Measurements from ENCODE around the gene METTL23.
A peak's percentile ranks its signal among the peaks of the same experiment; 100 is the strongest.

Gene METTL23, protein sequence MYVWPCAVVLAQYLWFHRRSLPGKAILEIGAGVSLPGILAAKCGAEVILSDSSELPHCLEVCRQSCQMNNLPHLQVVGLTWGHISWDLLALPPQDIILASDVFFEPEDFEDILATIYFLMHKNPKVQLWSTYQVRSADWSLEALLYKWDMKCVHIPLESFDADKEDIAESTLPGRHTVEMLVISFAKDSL

GRCh38 chr17:76726776-76727718, at the start of gene METTL23:
Gene METTL23 (plus strand): TSS chr17:76726839. CDS start chr17:76729711, 2,872 bp downstream.
- DNase-seq = peak; percentile 58

DNA sequence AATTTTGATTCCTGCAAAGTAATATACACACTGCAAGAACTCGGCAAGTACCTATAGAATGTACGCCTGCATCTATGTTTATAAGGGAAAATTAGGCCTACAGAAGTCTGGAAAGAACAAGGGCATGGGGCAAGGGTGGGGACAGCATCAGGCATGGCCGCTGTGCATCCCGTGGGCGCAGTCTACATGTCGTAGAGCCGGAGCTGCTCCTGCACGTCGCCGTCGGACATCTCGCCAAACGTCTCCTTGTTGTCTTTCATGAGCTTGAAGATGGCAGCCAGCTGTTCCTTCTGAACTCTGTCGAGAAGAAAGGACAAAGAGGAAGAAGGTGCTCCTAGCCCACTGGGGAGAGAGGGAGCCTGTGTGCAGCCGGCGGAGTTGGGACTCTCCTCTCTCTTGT, 49.2 kb upstream of the METTL23 start:
- no peak for DNase-seq

- DNase-seq = no peak
Measured at GRCh38 chr17:76678330-76678729, 48.3 kb upstream of the METTL23 start.

DNA sequence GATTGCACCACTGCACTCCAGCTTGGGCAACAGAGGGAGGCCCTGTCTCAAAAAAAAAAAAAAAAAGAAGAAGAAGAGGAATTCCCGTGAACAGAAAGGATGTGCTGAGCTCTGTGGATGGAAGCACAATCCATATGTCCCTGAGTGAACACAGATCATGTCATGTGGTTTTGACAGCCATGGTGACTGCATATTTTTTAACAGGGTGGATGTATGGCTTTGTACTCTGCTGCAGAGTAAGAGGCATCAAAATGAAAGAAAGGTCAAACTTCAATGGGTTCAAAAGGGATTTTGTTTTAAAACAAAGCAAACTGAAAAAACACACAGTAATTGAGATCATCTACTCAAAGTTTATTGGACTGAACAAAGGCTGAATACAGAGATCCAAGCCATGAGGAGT, 47.4 kb upstream of the METTL23 start:
- no peak for DNase-seq

GRCh38 chr17:76681222-76682137, 45.2 kb upstream of the METTL23 start:
- peak; percentile 72 for DNase-seq

DNA sequence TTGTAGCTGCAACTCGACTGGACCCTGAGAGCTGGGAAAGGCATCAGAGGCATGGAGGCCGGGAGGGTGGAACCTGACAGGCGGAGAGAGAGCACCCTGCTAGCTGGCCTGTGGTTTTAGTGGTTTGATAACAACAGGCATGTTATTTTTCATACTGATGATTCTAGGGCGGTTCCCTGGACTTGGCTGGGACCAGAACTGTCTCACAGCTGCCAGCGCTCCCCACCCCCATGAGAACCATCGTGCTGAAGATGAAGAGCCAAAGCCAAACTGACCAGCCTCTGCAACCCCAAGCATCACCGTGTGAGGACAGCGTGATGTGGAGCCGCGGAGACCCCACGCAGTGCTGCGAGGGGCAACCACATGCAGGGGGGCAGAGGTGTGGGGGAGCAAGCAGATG, 44.3 kb upstream of the METTL23 start:
- DNase-seq = no peak

- no peak for DNase-seq
Measured at GRCh38 chr17:76683011-76683755, 43.5 kb upstream of the METTL23 start.

DNA sequence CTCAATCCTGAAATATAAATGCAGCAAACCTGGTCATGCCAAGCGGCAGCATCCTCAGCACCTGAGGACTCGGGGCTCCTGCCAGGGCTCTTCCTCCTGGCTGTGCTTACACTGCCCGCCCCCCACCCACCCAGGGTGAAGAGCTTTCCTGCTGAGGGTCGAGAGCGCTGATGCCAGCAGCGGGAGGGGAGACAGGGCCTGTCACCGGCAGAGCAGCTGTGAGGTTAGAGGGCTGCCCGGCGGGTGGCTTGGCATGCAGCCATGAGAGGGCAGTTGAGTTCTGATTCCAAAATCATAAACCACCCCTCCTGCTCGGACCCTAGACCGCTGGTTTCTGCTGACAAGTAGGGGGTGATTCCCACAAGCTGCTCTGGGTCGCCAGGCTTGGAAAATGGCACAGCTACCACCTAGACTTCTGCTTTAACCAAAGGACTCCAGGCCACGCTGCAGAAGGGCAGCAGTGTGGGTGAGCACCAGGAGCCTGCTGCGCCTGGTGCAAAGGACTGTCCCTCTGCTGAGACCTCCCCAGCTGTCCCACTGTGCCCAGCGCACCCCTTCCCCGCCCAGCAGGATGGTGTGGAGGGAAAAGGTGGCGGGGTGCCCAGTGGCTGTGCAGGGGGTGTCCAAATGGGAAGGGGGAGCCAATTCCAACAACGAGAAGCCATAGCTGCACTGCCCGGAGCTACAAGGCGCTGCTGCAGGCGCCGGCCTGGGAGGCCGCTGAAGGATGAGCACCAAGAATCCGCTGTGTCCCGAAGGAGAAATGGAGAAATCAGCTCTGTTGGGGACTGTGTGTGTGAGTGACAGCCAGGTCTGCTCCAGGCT, 42.5 kb upstream of the METTL23 start:
- no peak for DNase-seq

DNA sequence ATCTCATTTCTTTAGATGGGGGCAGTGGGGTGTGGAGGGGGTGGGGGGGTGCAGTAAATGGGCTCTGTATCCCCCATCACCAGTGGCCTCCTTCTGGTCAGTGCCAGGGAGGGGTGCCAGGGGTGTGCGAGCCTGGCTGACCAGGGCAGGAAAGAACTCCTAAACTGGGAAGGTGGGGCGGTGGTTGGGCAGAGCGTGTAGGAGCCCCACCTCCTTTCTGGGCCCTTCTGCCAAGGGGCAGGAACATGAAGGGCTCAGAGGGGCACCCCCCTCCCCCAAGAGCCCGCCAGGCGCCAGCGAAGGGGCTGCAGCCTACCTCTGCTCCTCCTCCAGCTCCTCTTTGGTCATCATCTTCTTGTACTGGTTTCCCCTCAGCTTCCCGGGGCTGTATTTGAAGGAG, 41.9 kb upstream of the METTL23 start:
- DNase-seq = no peak

DNA sequence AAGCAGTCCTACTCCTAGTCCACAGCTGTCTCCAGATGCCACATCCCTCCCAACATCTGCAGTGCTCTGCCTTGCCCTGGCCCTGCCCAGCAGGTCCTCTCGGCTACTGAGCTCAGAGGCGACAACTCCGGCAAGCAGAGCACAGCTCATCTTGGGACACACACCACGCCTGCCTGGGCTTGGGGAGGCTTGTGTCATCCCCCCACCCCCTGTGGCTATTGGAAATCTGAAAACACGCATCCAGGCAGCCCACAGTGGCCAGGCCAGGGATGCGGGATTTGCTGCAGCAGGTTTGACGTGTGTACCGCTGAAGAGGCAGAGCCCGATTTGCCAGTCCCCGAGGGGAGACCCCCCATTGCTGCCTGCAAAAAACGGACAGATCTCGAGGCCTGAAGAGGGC, 41.3 kb upstream of the METTL23 start:
- no peak for DNase-seq

GRCh38 chr17:76685846-76686245, 40.8 kb upstream of the METTL23 start:
- no peak for DNase-seq

- DNase-seq = no peak
Measured at GRCh38 chr17:76686538-76687297, 39.9 kb upstream of the METTL23 start.

GRCh38 chr17:76687298-76688164, 39.1 kb upstream of the METTL23 start:
- DNase-seq = no peak

- DNase-seq = no peak
Measured at GRCh38 chr17:76688165-76688622, 38.4 kb upstream of the METTL23 start.

DNA sequence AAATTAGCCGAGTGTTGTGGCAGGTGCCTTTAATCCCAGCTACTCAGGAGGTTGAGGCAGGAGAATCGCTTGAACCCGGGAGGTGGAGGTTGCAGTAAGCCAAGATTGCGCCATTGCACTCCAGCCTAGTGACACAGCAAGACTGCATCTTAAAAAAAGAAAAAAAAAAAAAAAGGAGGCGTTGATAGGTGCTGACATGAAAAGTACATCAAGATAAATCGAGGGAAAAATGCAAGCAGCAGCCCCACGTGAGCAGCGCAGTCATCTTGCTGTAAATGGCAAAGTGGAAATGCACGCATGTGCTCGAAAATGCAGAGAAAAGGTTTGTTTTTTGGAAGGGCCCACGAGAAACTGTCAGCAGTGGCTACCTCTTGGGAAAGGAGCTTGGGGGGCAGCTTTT, 36.8 kb upstream of the METTL23 start:
- no peak for DNase-seq

DNA sequence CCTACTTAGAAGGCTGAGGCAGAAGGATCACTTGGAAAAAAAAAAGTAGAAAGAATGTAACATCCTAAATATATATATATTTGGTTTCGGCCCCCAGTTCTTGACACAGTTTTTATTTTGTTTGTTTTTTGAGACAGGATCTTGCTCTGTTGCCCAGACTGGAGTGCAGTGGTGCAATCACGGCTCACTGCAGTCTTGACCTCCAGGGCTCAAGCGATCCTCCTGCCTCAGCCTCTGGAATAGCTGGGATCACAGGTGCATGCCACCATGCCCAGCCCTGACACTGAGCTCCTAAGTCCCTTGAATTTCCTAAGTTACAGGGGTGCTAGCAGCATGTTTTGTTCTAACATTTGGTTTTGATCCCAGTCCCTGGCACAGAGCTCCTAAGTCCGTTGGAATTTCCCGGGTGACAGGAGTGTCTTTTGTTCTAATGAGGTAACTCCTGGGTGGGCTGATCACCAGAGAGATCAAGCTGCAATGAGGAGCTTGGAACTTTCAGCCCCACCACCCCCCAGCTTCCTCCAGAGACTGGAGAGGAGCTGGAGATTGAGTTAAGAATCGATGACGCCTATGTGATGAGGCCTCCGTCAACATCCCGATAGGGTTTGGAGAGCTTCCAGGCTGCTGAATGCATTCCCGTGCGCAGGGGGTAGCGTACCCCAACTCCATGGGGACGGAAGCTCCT, 35.9 kb upstream of the METTL23 start:
- DNase-seq = no peak

- no peak for DNase-seq
Measured at GRCh38 chr17:76691379-76692191, 35.1 kb upstream of the METTL23 start.
